GM12864 (cell line): ENCODE data around the gene APP.

Source experiments
- DNase-seq: peaks from one replicate; pipeline ENCODE4 v3.0.0-alpha.2; 2011; ENCODE audit warnings: low read depth
- H3K4me3 ChIP-seq: 2 replicates; pipeline ENCODE4 v1.5.1; 2011; ENCODE audit warnings: mild to moderate bottlenecking, low read depth, low read length, control low read depth
- TF ChIP-seq, protein P1 (sequence below): IDR thresholded peaks from 2 replicates; pipeline ENCODE4 v1.5.1; 2011; ENCODE audit warnings: low read depth, mild to moderate bottlenecking, moderate library complexity, low read length, control low read depth, inconsistent platforms; ENCODE audit errors: missing control alignments

APP gene

DNA sequence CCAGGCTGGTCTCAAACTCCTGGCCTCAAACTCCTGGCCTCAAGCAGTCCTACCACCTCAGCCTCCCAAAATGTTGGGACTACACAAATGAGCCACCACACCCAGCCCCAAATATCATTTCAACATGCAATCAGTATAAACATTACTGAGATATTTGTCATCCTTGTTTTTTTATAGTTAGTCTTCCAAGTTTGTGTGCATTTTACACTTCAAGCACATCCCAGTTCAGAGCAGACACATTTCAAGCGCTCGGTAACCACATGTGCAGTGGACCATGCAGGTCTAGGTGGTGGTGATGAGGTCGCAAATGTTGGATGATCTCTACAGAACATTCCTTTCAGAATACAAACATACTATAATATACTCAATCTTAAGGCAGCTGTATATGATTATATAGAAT, 23.8 kb upstream of the APP start:
- H3K4me3 ChIP-seq: no peak overlapping the region
- DNase-seq: no peak
- TF ChIP-seq, protein P1, sequence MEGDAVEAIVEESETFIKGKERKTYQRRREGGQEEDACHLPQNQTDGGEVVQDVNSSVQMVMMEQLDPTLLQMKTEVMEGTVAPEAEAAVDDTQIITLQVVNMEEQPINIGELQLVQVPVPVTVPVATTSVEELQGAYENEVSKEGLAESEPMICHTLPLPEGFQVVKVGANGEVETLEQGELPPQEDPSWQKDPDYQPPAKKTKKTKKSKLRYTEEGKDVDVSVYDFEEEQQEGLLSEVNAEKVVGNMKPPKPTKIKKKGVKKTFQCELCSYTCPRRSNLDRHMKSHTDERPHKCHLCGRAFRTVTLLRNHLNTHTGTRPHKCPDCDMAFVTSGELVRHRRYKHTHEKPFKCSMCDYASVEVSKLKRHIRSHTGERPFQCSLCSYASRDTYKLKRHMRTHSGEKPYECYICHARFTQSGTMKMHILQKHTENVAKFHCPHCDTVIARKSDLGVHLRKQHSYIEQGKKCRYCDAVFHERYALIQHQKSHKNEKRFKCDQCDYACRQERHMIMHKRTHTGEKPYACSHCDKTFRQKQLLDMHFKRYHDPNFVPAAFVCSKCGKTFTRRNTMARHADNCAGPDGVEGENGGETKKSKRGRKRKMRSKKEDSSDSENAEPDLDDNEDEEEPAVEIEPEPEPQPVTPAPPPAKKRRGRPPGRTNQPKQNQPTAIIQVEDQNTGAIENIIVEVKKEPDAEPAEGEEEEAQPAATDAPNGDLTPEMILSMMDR: no peak

DNA sequence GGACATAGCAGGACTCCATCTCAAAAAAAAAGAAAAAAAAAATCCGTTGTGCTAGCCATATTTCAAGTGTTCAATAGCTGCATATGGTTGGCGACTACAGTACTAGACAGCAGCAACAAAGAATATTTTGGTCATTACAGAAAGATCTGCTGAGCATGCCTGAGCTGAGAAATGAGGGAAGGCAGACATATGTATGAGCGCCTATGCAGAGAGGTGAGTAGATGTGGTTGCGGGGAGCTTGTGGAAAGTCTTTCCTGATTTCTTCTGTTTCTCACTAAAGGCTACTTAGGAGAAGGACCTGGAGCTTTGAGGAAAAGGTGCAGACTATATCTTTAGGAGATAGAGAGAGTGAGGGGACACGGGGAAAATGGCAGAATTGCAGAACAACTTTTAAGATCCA, 21.0 kb upstream of the APP start:
- no peak for DNase-seq
- TF ChIP-seq, protein P1: no peak
- no peak overlapping the region for H3K4me3 ChIP-seq

- no peak for DNase-seq
- H3K4me3 ChIP-seq: no peak overlapping the region
- TF ChIP-seq, protein P1: no peak
Observed at GRCh38 chr21:26188422-26188821, 17.9 kb upstream of the APP start.

DNA sequence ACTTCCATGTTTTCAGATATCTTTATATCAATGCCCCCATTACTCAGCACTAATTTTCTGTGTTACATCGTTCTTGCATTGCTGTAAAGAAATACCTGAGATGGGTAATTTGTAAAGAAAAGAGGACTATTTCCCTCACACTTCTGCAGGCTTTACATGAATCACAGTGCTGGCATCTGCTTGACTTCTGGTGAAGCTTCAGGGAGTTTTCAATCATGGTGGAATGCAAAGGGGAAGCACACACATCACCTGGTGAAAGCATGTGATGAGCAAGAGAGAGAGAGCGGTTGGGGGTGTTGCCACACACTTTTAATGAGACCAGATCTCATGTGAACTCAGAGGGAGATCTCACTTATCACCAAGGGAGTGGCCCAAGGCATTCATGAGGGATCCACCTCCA, 14.9 kb upstream of the APP start:
- H3K4me3 ChIP-seq: no peak overlapping the region
- no peak for DNase-seq
- TF ChIP-seq, protein P1: no peak

- DNase-seq: no peak
- TF ChIP-seq, protein P1: no peak
Observed at GRCh38 chr21:26185021-26185420, 14.5 kb upstream of the APP start.

DNA sequence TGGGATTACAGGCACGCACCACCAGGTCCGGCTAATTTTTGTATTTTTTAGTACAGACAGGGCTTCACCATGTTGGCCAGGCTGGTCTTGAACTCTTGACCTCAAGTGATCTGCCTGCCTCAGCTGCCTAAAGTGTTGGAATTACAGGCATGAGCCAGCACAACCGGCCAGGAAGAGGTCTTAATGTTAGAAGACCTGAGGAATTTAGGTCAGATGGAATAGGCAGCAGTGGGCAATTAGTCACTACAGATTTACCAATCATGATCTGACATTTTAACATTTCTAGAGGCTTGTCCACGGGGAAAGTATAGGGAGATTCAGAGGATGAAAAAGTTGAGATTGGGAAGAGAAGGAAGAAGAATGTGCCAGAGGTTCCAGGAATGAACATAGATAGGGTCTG, 8.9 kb upstream of the APP start:
- TF ChIP-seq, protein P1: no peak
- no peak overlapping the region for H3K4me3 ChIP-seq
- DNase-seq: no peak

More at GRCh38 chr21:26185021-26185420, 14.5 kb upstream of the APP start:
- H3K4me3 ChIP-seq: no peak overlapping the region

- DNase-seq: no peak
Observed at GRCh38 chr21:26177746-26178426, 7.3 kb upstream of the APP start.

More at GRCh38 chr21:26177746-26178426, 7.3 kb upstream of the APP start:
- TF ChIP-seq, protein P1: no peak
- no peak overlapping the region for H3K4me3 ChIP-seq
